PC-3 (cell line): ENCODE results near the gene DOCK8. TPM values are rescaled to one million over a fixed set of nuclear protein-coding genes. Genes with fewer than 3 reads are reported as not detected.

Experiments
- ATAC-seq: fragments of 200-7000 bp; cut with Tn5 transposase; 2 replicates; pipeline ENCODE4 v1.9.1; 2020; ENCODE audit warnings: mild to moderate bottlenecking, moderate library complexity
- BruUV-seq: library from RNA; stranded (reverse); fragments of 400-500 nt; replicated peaks from 2 replicates; lab custom pipeline; 2021; lab: Mats Ljungman, UMichigan
- CTCF ChIA-PET: fragments of 300-600 bp; sonication (Branson Sonifier 250); formaldehyde crosslinking; loops from one replicate; lab custom pipeline; 2022; ENCODE audit warnings: antibody characterized with exemption; lab: Charles Lee
- POLR2A ChIA-PET: fragments of 300-600 bp; sonication (Branson Sonifier 250); formaldehyde crosslinking; loops from one replicate; lab custom pipeline; 2022; ENCODE audit warnings: antibody characterized with exemption; ENCODE audit not compliant: unreplicated experiment; lab: Charles Lee
- DNase-seq: peaks from one replicate; pipeline ENCODE4 v3.0.0-alpha.2; 2015
- H2AFZ ChIP-seq: fragments of 300-600 bp; sonication (generic); 2 replicates; pipeline ENCODE4 v1.6.0; 2016; ENCODE audit warnings: antibody characterized with exemption, low read length
- H3F3A ChIP-seq: fragments of 300-600 bp; sonication (generic); one replicate; pipeline ENCODE4 v1.6.0; 2017; ENCODE audit warnings: antibody characterized with exemption, low read length, control low read depth, mild to moderate bottlenecking; ENCODE audit not compliant: unreplicated experiment
- H3K27ac ChIP-seq: fragments of 300-600 bp; sonication (generic); 2 replicates; pipeline ENCODE4 v1.5.1; 2016; ENCODE audit warnings: mild to moderate bottlenecking, low read length
- H3K27me3 ChIP-seq: fragments of 300-600 bp; sonication (generic); 2 replicates; pipeline ENCODE4 v1.6.1; 2016; ENCODE audit warnings: low read length, mixed read lengths
- H3K36me3 ChIP-seq: fragments of 300-600 bp; sonication (generic); 2 replicates; pipeline ENCODE4 v1.6.1; 2016; ENCODE audit warnings: low read depth, mixed run types, low read length, mixed read lengths
- H3K4me1 ChIP-seq: fragments of 300-600 bp; sonication (generic); 2 replicates; pipeline ENCODE4 v1.5.1; 2016; ENCODE audit warnings: low read length; ENCODE audit not compliant: insufficient read depth
- H3K4me2 ChIP-seq: fragments of 300-600 bp; sonication (generic); 2 replicates; pipeline ENCODE4 v1.6.0; 2016; ENCODE audit warnings: low read length
- H3K4me3 ChIP-seq: fragments of 300-600 bp; sonication (generic); 2 replicates; pipeline ENCODE4 v1.5.1; 2016; ENCODE audit warnings: mild to moderate bottlenecking, low read length, mixed read lengths
- H3K79me2 ChIP-seq: fragments of 300-600 bp; sonication (generic); 2 replicates; pipeline ENCODE4 v1.6.1; 2017; ENCODE audit warnings: low read length, mixed read lengths
- H3K9ac ChIP-seq: fragments of 300-600 bp; sonication (generic); 2 replicates; pipeline ENCODE4 v1.6.0; 2016; ENCODE audit warnings: mild to moderate bottlenecking, low read length
- H3K9me2 ChIP-seq: fragments of 300-600 bp; sonication (generic); replicated peaks from 2 replicates; pipeline ENCODE4 v1.6.1; 2016; ENCODE audit warnings: mixed run types, low read length, mixed read lengths
- H3K9me3 ChIP-seq: fragments of 300-600 bp; sonication (generic); 2 replicates; pipeline ENCODE4 v1.6.1; 2016; ENCODE audit warnings: low read length, mixed read lengths
- H4K20me1 ChIP-seq: fragments of 300-600 bp; sonication (generic); 2 replicates; pipeline ENCODE4 v1.6.1; 2016; ENCODE audit warnings: low read length, mixed read lengths
- CTCF ChIP-seq: fragments of 300-600 bp; sonication (generic); conservative IDR thresholded peaks from 2 replicates; pipeline ENCODE4 v1.5.1; 2017; ENCODE audit warnings: antibody characterized with exemption, low read depth, mild to moderate bottlenecking, low read length
- EZH2 ChIP-seq: fragments of 300-600 bp; sonication (generic); IDR thresholded peaks from one replicate; pipeline ENCODE4 v1.6.1; 2017; ENCODE audit warnings: antibody characterized with exemption, mild to moderate bottlenecking, low read length; ENCODE audit not compliant: unreplicated experiment
- EZH2phosphoT487 ChIP-seq: fragments of 300-600 bp; sonication (generic); IDR thresholded peaks from 2 replicates; pipeline ENCODE4 v1.6.1; 2018; ENCODE audit warnings: mild to moderate bottlenecking, antibody characterized with exemption, low read length, borderline replicate concordance
- intact Hi-C: fragments of 100-400 bp; cut with micrococcal nuclease; formaldehyde crosslinking; loops from 2 replicates; pipeline ENCODE4 v1.9.0; 2023
- total RNA-seq: library from RNA; depleted of rRNA; stranded (reverse); fragments of >200 nt; gene quantifications from 2 replicates; pipeline ENCODE4 v1.2.3, GENCODE V29; 2014

Gene DOCK8
- total RNA-seq, 1 experiment from 2014 or later, result 1.9 TPM

GRCh38 chr9:324971-325370 lies 110.3 kb downstream of the DOCK8 start:
- no peak for ATAC-seq
- TF ChIP-seq EZH2phosphoT487 (no peak), CTCF (no peak), EZH2 (no peak)
- Histone ChIP-seq H3K4me3 (no peak overlapping the region), H3K4me1 (no peaks in the 10 kb centered on the region), H3K9me2 (no peaks in the 10 kb centered on the region), H3F3A (no peaks in the 10 kb centered on the region), H2AFZ (no peak overlapping the region), H3K9ac (no peak overlapping the region), H3K27ac (no peak overlapping the region), H3K79me2 (no peaks in the 10 kb centered on the region), H3K9me3 (no peaks in the 10 kb centered on the region), H3K4me2 (no peak overlapping the region), H3K36me3 (no peaks in the 10 kb centered on the region), H4K20me1 (no peaks in the 10 kb centered on the region), H3K27me3 (no peaks in the 10 kb centered on the region)
- DNase-seq, result no peak
- ChIA-PET POLR2A (no interaction called here), CTCF (no interaction called here)
- no TSS peak for BruUV-seq
- intact Hi-C loops, result no loop called here

- no peak overlapping the region for H3K4me3 ChIP-seq
- H4K20me1 ChIP-seq, result no peaks in the 10 kb centered on the region
- no peaks in the 10 kb centered on the region for H3F3A ChIP-seq
- no peaks in the 10 kb centered on the region for H3K36me3 ChIP-seq
- no peak overlapping the region for H3K4me2 ChIP-seq
- no peak overlapping the region for H3K27ac ChIP-seq
- no peak overlapping the region for H2AFZ ChIP-seq
- no peak for DNase-seq
- ATAC-seq, result no peak
- ChIA-PET POLR2A (interaction anchor here (0.6 kb wide), 1 partner anchor 14 kb away, joined by 4 read pairs; no protein-coding TSS in a partner anchor), CTCF (no interaction called here)
- intact Hi-C loops, result no loop called here
- H3K9ac ChIP-seq, result no peak overlapping the region
- TF ChIP-seq EZH2, result no peak
- no peaks in the 10 kb centered on the region for H3K4me1 ChIP-seq
- no peaks in the 10 kb centered on the region for H3K9me2 ChIP-seq
- no peaks in the 10 kb centered on the region for H3K27me3 ChIP-seq
- no peaks in the 10 kb centered on the region for H3K9me3 ChIP-seq
- no TSS peak for BruUV-seq
- H3K79me2 ChIP-seq, result no peaks in the 10 kb centered on the region
Measured at GRCh38 chr9:326667-327066, 112.0 kb downstream of the DOCK8 start.

- DNase-seq (no peak), ATAC-seq (no peak)
- no peak overlapping the region for H3K4me3 ChIP-seq
- H4K20me1 ChIP-seq, result no peaks in the 10 kb centered on the region
- no TSS peak for BruUV-seq
- H3F3A ChIP-seq, result no peaks in the 10 kb centered on the region
- TF ChIP-seq EZH2phosphoT487, result no peak
- no peak for TF ChIP-seq EZH2
- TF ChIP-seq CTCF, result no peak
- H3K4me1 ChIP-seq, result no peaks in the 10 kb centered on the region
- H3K36me3 ChIP-seq, result no peaks in the 10 kb centered on the region
- no peaks in the 10 kb centered on the region for H3K79me2 ChIP-seq
- ChIA-PET CTCF (no interaction called here), POLR2A (no interaction called here)
- intact Hi-C loops, result no loop called here
- H3K27ac ChIP-seq, result no peak overlapping the region
- no peak overlapping the region for H2AFZ ChIP-seq
- no peak overlapping the region for H3K4me2 ChIP-seq
- no peak overlapping the region for H3K9ac ChIP-seq
- no peaks in the 10 kb centered on the region for H3K27me3 ChIP-seq
- H3K9me2 ChIP-seq, result no peaks in the 10 kb centered on the region
- no peaks in the 10 kb centered on the region for H3K9me3 ChIP-seq
Measured at GRCh38 chr9:328453-328852, 113.8 kb downstream of the DOCK8 start.
